Measurements from ENCODE around the gene ITGA6. TPM values are rescaled to one million over a fixed set of nuclear protein-coding genes. Genes with fewer than 3 reads are reported as not detected.

The ITGA6 gene
- total RNA-seq, 4 donors from 2014 or later = 22.5 to 40.6 (median 29.2) TPM

DNA sequence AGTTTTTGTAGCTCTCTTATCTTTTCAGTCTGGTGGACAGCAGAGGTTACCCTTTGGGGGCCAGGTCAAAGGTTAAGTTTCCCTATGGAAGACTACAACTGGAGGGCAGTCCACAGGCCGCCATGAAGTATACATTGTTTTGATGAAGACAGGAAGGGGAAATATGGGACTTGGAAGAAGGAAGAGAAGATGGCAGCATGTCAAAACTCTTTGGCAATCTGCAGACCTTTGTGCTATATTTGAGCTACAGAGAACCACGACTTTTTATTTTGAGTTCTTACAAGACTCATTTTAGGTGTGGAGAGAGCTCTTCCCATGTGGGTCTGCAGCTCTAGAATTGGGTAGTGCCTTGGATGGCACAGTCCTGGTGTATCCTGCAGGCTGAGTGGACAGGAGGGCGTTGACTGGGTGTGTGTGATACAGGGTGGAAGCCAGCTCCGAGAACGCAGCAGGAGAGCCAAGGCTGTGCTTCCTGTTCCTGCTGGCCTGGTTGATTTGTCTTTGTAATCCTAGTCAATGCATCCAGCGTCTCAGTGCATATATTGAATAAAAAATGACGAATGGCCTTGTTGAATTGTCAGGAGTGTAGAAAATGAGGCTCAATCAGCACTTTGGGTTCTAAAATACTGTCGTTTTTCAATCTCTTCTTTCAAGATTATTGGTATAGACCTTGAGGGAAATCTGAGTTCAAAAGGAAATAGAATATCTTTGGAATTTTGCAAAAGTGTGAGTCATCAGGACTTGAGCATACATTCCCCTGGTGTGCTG is 11.5 kb downstream of the ITGA6 start:
- intact Hi-C loops (cut with DNase I; ENCODE audit: low total_unique reads) (no loop called here), in situ Hi-C loops (cut with MboI; ENCODE audit: low sequenced_read_pairs in 4 of 4) (no loop called here)
- Histone ChIP-seq H3K27me3 (no peaks in the 10 kb centered on the region), H3K4me1 (peaks cover 51 to 78% of the 10 kb centered on the region in 2 donors), H3K4me3 (no peak overlapping the region), H3K36me3 (no peaks in the 10 kb centered on the region), H3K27ac (peak overlapping the region in 2 of 4 donors; percentile 8 to 27), H3K9me3 (no peaks in the 10 kb centered on the region)
- ATAC-seq (peak; percentile 23 to 28), DNase-seq (no peak)
- TF ChIP-seq POLR2A (IDR thresholded peaks at IDR 0.05) = no peak
- TF ChIP-seq, protein P1, sequence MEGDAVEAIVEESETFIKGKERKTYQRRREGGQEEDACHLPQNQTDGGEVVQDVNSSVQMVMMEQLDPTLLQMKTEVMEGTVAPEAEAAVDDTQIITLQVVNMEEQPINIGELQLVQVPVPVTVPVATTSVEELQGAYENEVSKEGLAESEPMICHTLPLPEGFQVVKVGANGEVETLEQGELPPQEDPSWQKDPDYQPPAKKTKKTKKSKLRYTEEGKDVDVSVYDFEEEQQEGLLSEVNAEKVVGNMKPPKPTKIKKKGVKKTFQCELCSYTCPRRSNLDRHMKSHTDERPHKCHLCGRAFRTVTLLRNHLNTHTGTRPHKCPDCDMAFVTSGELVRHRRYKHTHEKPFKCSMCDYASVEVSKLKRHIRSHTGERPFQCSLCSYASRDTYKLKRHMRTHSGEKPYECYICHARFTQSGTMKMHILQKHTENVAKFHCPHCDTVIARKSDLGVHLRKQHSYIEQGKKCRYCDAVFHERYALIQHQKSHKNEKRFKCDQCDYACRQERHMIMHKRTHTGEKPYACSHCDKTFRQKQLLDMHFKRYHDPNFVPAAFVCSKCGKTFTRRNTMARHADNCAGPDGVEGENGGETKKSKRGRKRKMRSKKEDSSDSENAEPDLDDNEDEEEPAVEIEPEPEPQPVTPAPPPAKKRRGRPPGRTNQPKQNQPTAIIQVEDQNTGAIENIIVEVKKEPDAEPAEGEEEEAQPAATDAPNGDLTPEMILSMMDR (IDR thresholded peaks at IDR 0.05 in 4 of 5, conservative IDR thresholded peaks at IDR 0.05 in 1 of 5) = no peak

- no peak overlapping the region for H3K4me3 ChIP-seq
- H3K27ac ChIP-seq = peak overlapping the region in 1 of 4 donors; percentile 8
- in situ Hi-C loops (cut with MboI; ENCODE audit: low sequenced_read_pairs in 4 of 4) = no loop called here
- ATAC-seq = no peak
- H3K36me3 ChIP-seq = no peaks in the 10 kb centered on the region
- no peaks in the 10 kb centered on the region for H3K27me3 ChIP-seq
- no peak for DNase-seq
- peaks cover 50 to 74% of the 10 kb centered on the region in 2 donors for H3K4me1 ChIP-seq
- H3K9me3 ChIP-seq = no peaks in the 10 kb centered on the region
- intact Hi-C loops (cut with DNase I; ENCODE audit: low total_unique reads) = no loop called here
- TF ChIP-seq POLR2A (IDR thresholded peaks at IDR 0.05) = no peak
- TF ChIP-seq, protein P1 (IDR thresholded peaks at IDR 0.05 in 4 of 5, conservative IDR thresholded peaks at IDR 0.05 in 1 of 5) = no peak
Observed at GRCh38 chr2:172439509-172439860, 12.1 kb downstream of the ITGA6 start.

DNA sequence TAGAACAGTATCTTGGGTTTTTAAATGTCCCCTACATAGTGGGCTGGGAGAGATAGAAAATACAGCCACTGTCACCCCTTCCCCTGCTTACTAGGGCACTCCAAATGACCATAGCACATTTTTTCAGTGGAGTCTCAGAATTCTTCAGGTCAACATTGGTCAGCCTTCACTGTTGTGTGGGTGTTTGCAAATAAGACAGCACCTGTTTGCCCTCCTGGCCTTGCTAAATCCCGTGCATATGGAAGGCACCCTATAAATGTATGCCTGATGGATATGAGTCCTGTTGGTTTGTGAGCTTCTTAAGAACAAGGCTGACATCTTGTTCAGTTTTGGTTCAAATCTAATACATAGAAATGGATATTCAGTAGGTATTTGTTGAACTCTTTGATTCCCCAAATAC is 12.5 kb downstream of the ITGA6 start:
- no peak for DNase-seq
- no peak for TF ChIP-seq POLR2A (IDR thresholded peaks at IDR 0.05)
- TF ChIP-seq, protein P1 (IDR thresholded peaks at IDR 0.05 in 4 of 5, conservative IDR thresholded peaks at IDR 0.05 in 1 of 5) = no peak
- intact Hi-C loops (cut with DNase I; ENCODE audit: low total_unique reads) (no loop called here), in situ Hi-C loops (cut with MboI; ENCODE audit: low sequenced_read_pairs in 4 of 4) (no loop called here)
- H3K27ac ChIP-seq = no peak overlapping the region
- no peaks in the 10 kb centered on the region for H3K9me3 ChIP-seq
- no peaks in the 10 kb centered on the region for H3K36me3 ChIP-seq
- H3K4me3 ChIP-seq = no peak overlapping the region
- no peaks in the 10 kb centered on the region for H3K27me3 ChIP-seq
- peaks cover 48 to 69% of the 10 kb centered on the region in 2 donors for H3K4me1 ChIP-seq
- ATAC-seq = no peak

DNA sequence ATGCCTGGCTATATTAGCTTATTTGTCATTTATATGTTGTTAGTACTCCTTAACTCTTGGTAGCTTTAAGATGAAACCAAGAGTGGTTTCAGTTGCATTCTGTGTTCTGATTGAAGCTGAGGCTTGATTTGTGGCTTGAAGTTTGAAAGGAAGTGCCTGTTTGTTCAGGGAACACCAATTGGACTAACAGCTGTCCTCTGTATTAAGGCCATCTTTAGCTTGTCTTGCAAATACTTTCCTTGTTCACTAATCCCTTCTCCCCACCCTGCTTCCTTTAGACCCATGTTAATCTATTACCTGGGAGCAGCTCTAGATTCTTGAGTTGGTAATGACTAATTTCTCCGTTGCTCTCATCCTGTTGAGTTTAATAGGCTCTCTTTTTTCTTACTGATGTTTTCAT is 13.4 kb downstream of the ITGA6 start:
- H3K36me3 ChIP-seq = no peaks in the 10 kb centered on the region
- ATAC-seq (no peak), DNase-seq (no peak)
- no peak overlapping the region for H3K4me3 ChIP-seq
- peaks cover 48 to 65% of the 10 kb centered on the region in 2 donors for H3K4me1 ChIP-seq
- H3K27me3 ChIP-seq = no peaks in the 10 kb centered on the region
- intact Hi-C loops (cut with DNase I; ENCODE audit: low total_unique reads) = no loop called here
- in situ Hi-C loops (cut with MboI; ENCODE audit: low sequenced_read_pairs in 4 of 4) = no loop called here
- no peaks in the 10 kb centered on the region for H3K9me3 ChIP-seq
- TF ChIP-seq, protein P1 (IDR thresholded peaks at IDR 0.05 in 4 of 5, conservative IDR thresholded peaks at IDR 0.05 in 1 of 5) = no peak
- no peak for TF ChIP-seq POLR2A (IDR thresholded peaks at IDR 0.05)
- peak overlapping the region in 1 of 4 donors; percentile 2 for H3K27ac ChIP-seq

Data from gastrocnemius medialis (tissue), 4 donors.